ENCODE data around the gene DHRS4L2. TPM values are rescaled to one million over a fixed set of nuclear protein-coding genes. Genes with fewer than 3 reads are reported as not detected.
"Not testable (repeated sequence)": the region's sequence is repeated elsewhere in the genome, so short reads cannot be mapped to it uniquely, and the experiment has no call there.

The DHRS4L2 gene
- total RNA-seq, 1 experiment from 2014 or later, result 4.9 TPM

GRCh38 chr14:24018978-24019377 lies 30.2 kb downstream of the DHRS4L2 start:
- not testable (repeated sequence) for H3K27ac ChIP-seq; H3K4me1 ChIP-seq (replicated peaks); H3K4me3 ChIP-seq; H3K27me3 ChIP-seq (replicated peaks); DNase-seq (ENCODE audit: low read depth in 1 of 2, low spot score in 2 of 2); H3K9me3 ChIP-seq (replicated peaks); H3K36me3 ChIP-seq

GRCh38 chr14:24019944-24020343 lies 31.2 kb downstream of the DHRS4L2 start:
- H3K4me3 ChIP-seq; DNase-seq (ENCODE audit: low read depth in 1 of 2, low spot score in 2 of 2); H3K9me3 ChIP-seq (replicated peaks); H3K27me3 ChIP-seq (replicated peaks); H3K4me1 ChIP-seq (replicated peaks); H3K27ac ChIP-seq; H3K36me3 ChIP-seq: not testable (repeated sequence)

GRCh38 chr14:24020520-24020919 lies 31.8 kb downstream of the DHRS4L2 start:
- H3K9me3 ChIP-seq (replicated peaks); H3K4me1 ChIP-seq (replicated peaks); H3K27ac ChIP-seq; DNase-seq (ENCODE audit: low read depth in 1 of 2, low spot score in 2 of 2); H3K27me3 ChIP-seq (replicated peaks); H3K4me3 ChIP-seq; H3K36me3 ChIP-seq: not testable (repeated sequence)

- not testable (repeated sequence) for H3K27ac ChIP-seq; H3K9me3 ChIP-seq (replicated peaks); H3K4me3 ChIP-seq; DNase-seq (ENCODE audit: low read depth in 1 of 2, low spot score in 2 of 2); H3K4me1 ChIP-seq (replicated peaks); H3K36me3 ChIP-seq; H3K27me3 ChIP-seq (replicated peaks)
Measured at GRCh38 chr14:24024939-24025418, 36.2 kb downstream of the DHRS4L2 start.

GRCh38 chr14:24029687-24030086 lies 41.0 kb downstream of the DHRS4L2 start:
- not testable (repeated sequence) for H3K4me3 ChIP-seq; H3K4me1 ChIP-seq (replicated peaks); H3K27me3 ChIP-seq (replicated peaks); H3K36me3 ChIP-seq; H3K27ac ChIP-seq; H3K9me3 ChIP-seq (replicated peaks); DNase-seq (ENCODE audit: low read depth in 1 of 2, low spot score in 2 of 2)

GRCh38 chr14:24031331-24031730 lies 42.6 kb downstream of the DHRS4L2 start:
- DNase-seq (ENCODE audit: low read depth in 1 of 2, low spot score in 2 of 2); H3K36me3 ChIP-seq; H3K27ac ChIP-seq; H3K4me1 ChIP-seq (replicated peaks); H3K4me3 ChIP-seq; H3K27me3 ChIP-seq (replicated peaks); H3K9me3 ChIP-seq (replicated peaks): not testable (repeated sequence)

GRCh38 chr14:24032727-24033418 lies 44.1 kb downstream of the DHRS4L2 start:
- H3K27ac ChIP-seq, result no peak overlapping the region
- no peaks in the 10 kb centered on the region for H3K9me3 ChIP-seq (replicated peaks)
- no peak overlapping the region for H3K4me3 ChIP-seq
- no peaks in the 10 kb centered on the region for H3K36me3 ChIP-seq
- DNase-seq (ENCODE audit: low read depth in 1 of 2, low spot score in 2 of 2), result peak in 1 of 2 experiments; percentile 18
- no peaks in the 10 kb centered on the region for H3K27me3 ChIP-seq (replicated peaks)
- peaks cover 4% of the 10 kb centered on the region for H3K4me1 ChIP-seq (replicated peaks)

- not testable (repeated sequence) for H3K36me3 ChIP-seq; H3K4me1 ChIP-seq (replicated peaks); H3K27me3 ChIP-seq (replicated peaks); H3K9me3 ChIP-seq (replicated peaks); DNase-seq (ENCODE audit: low read depth in 1 of 2, low spot score in 2 of 2)
- Histone ChIP-seq H3K27ac (0 out of 2 replicates have a peak overlapping the region, but pooled peaks have one; percentile 17), H3K4me3 (peak overlapping the region; percentile 37)
Measured at GRCh38 chr14:24035769-24036168, 47.0 kb downstream of the DHRS4L2 start.

GRCh38 chr14:24036169-24036962 lies 47.6 kb downstream of the DHRS4L2 start:
- Histone ChIP-seq H3K36me3 (no peaks in the 10 kb centered on the region), H3K9me3 (replicated peaks) (no peaks in the 10 kb centered on the region), H3K27me3 (replicated peaks) (no peaks in the 10 kb centered on the region), H3K4me3 (peak overlapping the region; percentile 37), H3K4me1 (replicated peaks) (peaks cover 4% of the 10 kb centered on the region), H3K27ac (0 out of 2 replicates have a peak overlapping the region, but pooled peaks have one; percentile 17)
- DNase-seq (ENCODE audit: low read depth in 1 of 2, low spot score in 2 of 2), result peak; percentile 72 to 75

- H3K4me1 ChIP-seq (replicated peaks); DNase-seq (ENCODE audit: low read depth in 1 of 2, low spot score in 2 of 2); H3K27ac ChIP-seq; H3K9me3 ChIP-seq (replicated peaks); H3K36me3 ChIP-seq; H3K27me3 ChIP-seq (replicated peaks): not testable (repeated sequence)
- peak overlapping the region; percentile 37 for H3K4me3 ChIP-seq
Measured at GRCh38 chr14:24036963-24037657, 48.4 kb downstream of the DHRS4L2 start.

- Histone ChIP-seq H3K4me3 (no peak overlapping the region), H3K27me3 (replicated peaks) (no peaks in the 10 kb centered on the region), H3K9me3 (replicated peaks) (no peaks in the 10 kb centered on the region), H3K36me3 (no peaks in the 10 kb centered on the region), H3K4me1 (replicated peaks) (peaks cover 4% of the 10 kb centered on the region), H3K27ac (no peak overlapping the region)
- DNase-seq (ENCODE audit: low read depth in 1 of 2, low spot score in 2 of 2), result no peak
Measured at GRCh38 chr14:24037658-24038037, 48.9 kb downstream of the DHRS4L2 start.

- DNase-seq (ENCODE audit: low read depth in 1 of 2, low spot score in 2 of 2), result no peak
Measured at GRCh38 chr14:24038686-24039085, 50.0 kb downstream of the DHRS4L2 start.

GRCh38 chr14:24040692-24041091 lies 52.0 kb downstream of the DHRS4L2 start:
- Histone ChIP-seq H3K4me3 (no peak overlapping the region), H3K36me3 (no peaks in the 10 kb centered on the region), H3K27me3 (replicated peaks) (no peaks in the 10 kb centered on the region), H3K27ac (no peak overlapping the region), H3K4me1 (replicated peaks) (peaks cover 4% of the 10 kb centered on the region), H3K9me3 (replicated peaks) (no peaks in the 10 kb centered on the region)
- no peak for DNase-seq (ENCODE audit: low read depth in 1 of 2, low spot score in 2 of 2)

More at GRCh38 chr14:24038686-24039085, 50.0 kb downstream of the DHRS4L2 start:
- Histone ChIP-seq H3K4me1 (replicated peaks) (peaks cover 4% of the 10 kb centered on the region), H3K36me3 (no peaks in the 10 kb centered on the region), H3K9me3 (replicated peaks) (no peaks in the 10 kb centered on the region), H3K4me3 (no peak overlapping the region), H3K27me3 (replicated peaks) (no peaks in the 10 kb centered on the region), H3K27ac (no peak overlapping the region)

GRCh38 chr14:24042746-24043145 lies 54.0 kb downstream of the DHRS4L2 start:
- Histone ChIP-seq H3K27me3 (replicated peaks) (no peaks in the 10 kb centered on the region), H3K27ac (no peak overlapping the region), H3K36me3 (no peaks in the 10 kb centered on the region), H3K9me3 (replicated peaks) (no peaks in the 10 kb centered on the region), H3K4me3 (no peak overlapping the region), H3K4me1 (replicated peaks) (no peaks in the 10 kb centered on the region)
- DNase-seq (ENCODE audit: low read depth in 1 of 2, low spot score in 2 of 2), result no peak

Data from SJSA1 (cell line).